GM21515 (cell line): ENCODE data around the gene H19.

Experiments
- ATAC-seq: cut with Tn5 transposase; IDR thresholded peaks from one replicate; pipeline ENCODE4 v1.9.1; 2021; ENCODE audit not compliant: unreplicated experiment

H19 gene

GRCh38 chr11:1948389-1948788 is 49.3 kb downstream of the H19 start:
- no peak for ATAC-seq

- ATAC-seq = no peak
Observed at GRCh38 chr11:1947592-1948237, 49.9 kb downstream of the H19 start.

- no peak for ATAC-seq
Observed at GRCh38 chr11:1946812-1947484, 50.7 kb downstream of the H19 start, which contains the start of gene MRPL23. TSS of gene MRPL23 (plus strand) at chr11:1947332. CDS start at chr11:1947363, 31 bp downstream.
